ENCODE results near the gene MFSD11.
"Not testable (repeated sequence)": the region's sequence is repeated elsewhere in the genome, so short reads cannot be mapped to it uniquely, and the experiment has no call there.

The MFSD11 gene

DNA sequence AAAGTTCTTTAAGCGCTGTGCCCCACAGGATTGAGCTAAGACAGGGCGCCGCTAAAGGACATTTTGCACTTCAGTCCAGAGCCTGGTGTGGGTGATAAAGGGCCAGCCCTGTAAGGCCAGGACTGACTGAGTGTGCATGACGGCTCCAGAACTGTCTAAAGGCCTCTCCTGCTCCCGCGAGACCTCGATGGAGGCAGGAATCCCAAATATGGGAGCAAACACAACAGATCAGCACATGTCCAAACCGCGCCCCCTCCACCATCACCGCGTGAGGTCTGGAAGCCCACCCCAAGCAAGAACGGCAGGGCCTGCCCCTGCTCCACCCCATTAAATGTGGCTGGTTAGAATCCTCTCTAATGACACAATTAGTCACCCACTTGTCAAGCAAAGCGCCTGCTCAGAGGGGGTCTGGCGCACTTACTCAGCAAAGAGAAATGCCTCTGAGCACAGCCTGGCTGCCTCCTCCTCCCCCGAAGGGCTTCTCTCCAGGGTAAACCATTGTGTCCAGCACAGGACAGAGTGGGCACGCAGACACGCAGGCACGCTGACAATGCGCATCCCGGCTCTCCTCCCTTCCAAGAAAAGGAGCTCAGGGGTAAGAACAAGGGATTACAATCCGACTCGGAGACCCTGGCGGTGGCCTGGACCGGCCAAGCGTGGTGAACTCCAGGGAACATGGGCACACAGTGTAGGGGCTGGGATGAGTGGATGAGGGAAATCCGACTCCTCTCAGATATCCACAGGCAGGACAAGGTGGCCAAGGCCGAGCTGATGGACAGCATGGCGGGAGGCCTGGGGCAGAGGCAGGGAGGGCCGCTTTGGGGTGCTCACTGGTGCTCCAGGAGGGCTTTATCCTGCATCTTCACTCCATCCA, 28.6 kb upstream of the MFSD11 start:
- no peak for DNase-seq

DNA sequence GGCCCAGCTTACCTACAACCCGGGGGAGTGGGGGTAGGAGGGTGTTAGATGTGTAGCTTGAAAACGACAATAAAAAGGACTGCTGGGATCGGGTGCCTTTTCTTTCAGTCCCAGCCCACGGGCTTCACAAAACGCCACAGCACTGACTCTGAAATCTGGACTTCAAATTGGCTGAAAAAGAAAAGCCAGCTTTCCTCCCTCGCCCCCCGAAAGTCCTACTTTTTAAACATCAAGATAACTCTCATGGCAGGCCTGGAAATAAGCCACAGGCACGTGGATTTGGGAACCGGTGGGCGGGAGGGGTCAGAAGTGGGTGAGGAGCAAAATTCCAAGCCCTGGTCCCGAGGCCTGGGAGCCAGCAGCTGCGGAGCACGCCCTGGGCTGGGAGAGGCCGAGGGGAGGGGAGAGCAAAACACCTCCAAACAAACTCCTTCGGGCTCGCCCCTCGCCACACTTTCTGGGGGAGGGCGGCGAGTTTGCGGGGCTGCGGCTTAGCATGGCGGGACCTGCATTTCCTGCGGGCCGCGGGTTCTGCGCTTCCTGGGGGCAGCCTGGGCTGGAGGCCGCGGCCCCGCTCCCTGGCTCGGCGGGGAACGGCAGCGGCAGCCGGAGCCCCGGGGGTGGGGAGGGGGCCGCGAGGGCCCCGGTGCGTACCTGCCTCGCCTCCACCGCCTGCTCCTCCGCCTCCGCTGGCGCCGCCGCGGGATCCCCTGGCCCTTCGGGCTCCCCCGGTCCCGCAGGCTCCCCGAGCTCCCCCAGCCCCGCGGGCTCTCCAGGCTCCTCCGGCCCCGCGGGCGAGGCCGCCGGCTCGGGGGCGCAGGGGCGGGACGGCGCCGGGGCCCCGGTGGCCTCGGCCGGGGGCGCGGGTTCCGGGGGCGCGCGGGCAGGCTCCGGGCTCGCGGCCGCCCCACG, 27.7 kb upstream of the MFSD11 start:
- not testable (repeated sequence) for DNase-seq

DNA sequence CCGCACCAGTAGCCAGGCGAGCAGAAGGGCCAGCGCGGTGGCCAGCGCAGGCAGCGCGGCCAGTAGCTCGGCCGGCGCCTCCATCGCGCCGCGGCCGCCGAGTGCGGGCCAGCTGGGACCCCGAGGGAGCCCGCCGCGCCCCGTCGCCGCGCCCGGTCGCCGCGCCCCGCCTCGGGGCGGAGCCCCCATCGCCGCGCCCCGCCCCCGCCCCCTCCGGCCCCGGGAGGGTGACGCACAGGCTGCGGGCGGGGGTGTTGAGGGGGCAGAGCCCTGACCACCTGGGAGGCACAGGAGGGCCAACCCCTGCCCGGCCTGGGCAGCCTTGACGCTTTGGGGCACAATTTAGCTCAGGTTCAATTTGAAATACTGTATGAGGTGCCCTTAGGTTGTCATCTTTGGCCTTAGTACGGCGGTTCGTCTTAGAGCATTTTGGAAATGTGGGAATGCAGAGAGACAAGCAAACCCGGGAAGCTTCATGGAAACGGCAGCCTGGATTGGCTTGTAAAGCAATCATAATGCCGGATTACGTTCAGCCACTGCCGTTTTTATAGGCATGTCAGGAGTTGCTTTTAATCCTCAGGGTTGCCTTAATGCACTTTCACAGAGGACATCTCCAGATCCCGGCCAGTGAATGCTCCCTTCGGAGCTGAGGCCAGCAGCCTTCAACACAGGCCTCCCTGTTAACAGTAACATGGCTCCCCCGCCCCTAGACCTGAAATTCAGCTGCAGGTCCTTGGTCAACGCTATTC, 26.9 kb upstream of the MFSD11 start, which contains the start of gene MXRA7:
TSS of gene MXRA7 (minus strand) at position 103 of the 749 bp plus-strand sequence. CDS start at position 84, 19 bp downstream.
- peak; percentile 47 for DNase-seq

DNA sequence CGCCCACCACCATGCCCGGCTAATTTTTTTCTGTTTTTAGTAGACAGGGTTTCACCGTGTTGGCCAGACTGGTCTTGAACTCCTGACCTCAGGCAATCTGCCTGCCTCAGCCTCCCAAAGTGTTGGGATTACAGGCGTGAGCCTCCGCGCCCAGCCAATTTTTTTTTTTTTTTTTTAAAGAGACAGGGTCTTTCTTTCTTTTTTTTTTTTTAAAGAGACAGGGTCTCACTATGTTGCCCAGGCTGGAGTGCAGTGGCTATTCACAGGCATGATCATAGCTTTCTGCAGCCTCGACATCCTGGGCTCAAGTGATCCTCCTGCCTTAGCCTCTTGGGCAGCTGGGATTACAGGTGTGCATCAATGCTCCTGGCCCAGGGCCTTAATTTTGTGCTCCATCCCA, 25.6 kb upstream of the MFSD11 start:
- not testable (repeated sequence) for DNase-seq

DNA sequence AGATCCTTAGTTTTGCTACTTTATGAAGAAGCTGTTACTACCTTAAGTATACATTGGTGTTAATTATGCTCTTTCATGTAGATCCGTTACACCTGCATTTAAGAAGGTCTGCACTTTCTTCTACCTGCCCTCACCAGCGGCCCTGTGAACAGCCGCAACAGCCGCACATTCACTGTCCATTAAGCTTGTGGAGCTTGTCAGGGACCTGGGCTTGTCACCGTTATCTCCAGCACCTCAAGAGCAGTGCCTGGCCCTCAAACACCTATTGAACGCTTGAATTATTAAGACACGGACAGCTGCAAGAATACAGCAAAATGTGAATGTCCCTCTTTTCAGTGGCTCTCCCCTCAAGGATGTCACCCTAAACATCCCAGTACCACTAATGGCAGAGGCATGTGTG, 24.2 kb upstream of the MFSD11 start:
- DNase-seq: no peak

DNA sequence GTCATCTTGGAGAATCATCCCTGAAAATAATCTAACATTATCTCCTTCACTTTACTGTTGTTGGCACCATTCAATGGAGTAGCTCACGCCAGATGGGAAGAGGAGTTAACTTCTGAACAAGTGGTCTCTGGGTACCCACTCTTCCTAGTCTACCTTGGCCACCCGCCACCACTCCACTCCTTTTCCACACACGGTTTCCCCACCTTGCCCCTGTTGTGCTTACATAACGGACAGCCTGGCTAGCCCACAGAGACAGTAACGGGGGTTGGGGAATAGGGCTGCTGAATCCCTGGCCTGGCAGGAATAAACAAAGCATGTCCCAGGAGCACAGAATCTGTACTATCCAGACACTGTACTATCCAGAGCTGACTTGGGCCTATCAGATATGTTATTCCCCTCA, 23.6 kb upstream of the MFSD11 start:
- DNase-seq: no peak

DNA sequence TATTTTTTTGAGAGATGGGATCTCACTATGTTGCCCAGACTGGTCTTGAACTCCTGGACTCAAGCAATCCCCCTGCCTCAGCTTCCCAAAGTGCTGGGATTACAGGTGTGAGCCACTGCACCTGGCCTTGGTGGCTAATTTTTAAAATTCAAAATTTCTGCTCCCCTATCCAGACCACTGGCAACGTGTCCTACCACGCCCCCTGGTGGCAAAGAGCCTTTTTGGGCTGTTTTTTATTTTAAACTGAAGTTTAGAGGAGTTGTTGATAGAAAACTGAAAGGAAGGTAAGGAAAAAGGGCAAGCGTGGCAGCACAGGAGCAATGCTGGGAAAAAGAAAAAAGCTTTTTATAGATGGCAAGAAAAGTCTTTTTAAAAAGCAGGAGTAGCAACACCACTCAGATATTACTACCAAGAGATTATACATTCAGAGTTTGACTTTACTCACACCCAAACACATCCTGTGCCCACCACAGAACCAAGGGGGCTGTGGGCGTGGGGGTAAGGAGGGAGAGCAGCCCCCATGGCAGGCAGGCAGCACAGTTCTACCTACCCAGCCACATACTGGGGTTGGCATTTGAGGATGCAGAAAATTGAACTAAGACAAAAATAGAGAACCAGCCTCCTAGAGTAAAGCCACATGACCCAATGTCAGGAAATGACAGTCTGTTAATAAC, 23.0 kb upstream of the MFSD11 start:
- peak; percentile 38 for DNase-seq

DNA sequence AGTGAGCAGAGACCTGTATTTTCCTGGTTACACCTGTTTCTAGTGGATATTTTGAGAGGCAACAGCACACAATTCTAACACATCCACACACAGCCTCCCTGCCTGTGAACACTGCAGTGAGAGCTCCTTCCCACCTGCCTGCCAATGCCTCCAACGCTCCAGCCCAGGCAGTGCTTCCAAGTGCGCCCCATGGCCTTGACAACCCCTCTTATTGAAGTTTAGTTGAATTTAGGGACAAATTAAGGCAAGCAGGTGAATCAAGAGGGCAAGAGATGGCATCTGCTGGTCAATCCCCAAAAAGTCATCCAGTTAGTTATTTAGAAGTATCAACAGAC, 22.5 kb upstream of the MFSD11 start:
- no peak for DNase-seq

DNA sequence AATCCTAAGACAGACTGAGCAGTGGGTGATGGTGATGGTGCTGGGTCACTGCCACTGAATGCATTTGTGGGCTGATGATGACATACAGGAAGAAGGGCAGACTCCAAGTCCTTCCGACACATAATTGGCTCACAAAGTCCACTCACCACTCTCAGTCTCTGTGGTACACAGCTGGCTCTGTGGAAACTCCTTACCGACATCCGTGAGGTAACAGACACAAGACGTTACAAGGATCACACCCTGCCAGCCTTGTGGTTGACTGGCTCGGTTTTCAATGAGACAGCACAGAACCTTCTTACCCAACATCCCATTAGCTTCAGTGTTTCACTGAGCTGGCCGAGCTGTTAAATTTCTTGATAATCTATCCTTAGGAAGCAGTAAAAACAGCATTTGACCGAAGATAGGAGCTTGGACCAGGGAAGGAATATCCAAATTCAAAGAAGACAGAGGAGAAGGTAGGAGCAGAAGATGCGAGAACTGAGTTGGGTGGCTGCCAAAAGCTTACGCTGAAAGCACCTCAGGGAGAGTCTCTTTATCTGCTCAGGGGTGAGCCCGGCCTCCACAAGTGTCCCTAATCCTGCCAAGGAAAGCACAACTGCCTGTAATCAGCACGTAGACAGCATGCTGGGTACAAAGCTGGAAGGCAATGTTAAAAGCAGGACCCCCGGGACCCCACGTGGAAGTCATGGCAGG, 21.6 kb upstream of the MFSD11 start:
- no peak for DNase-seq

DNA sequence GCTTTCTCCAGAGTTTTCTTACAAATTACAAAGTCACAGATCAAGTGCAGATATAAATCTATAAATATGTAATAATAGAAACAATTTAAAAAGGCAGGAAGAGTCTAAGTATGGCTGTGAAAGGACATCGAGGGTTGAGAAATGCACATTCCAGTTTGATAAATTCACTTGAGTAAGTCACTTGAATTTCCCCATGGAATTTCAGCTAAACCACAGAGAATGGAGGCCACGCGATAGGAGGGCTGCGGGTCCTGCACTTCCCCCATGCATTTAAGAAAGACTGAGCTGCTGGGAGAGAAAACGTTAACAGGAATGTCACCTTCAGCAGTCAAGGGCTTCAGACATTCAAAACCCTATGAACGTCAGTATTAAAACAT, 21.1 kb upstream of the MFSD11 start:
- no peak for DNase-seq

DNA sequence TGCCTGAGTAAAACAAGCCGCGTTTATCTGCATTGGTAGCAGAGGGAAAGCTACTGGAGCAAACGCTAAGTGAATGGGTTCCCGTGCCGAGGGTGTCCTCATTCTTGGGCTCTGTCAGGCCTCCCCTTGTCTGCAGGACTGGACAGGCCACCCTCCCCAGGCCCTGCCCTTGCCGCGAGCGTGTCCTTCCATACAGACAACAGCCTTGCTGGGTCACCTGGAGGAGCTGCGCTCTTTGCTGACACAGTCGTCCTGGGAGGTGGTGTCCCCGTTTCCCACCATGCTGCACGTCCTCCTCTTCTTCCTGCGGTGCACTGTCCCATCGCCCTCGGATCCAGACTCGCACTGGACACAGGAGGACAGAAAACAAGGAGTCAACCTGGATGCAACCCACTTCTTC, 19.4 kb upstream of the MFSD11 start:
- no peak for DNase-seq

DNA sequence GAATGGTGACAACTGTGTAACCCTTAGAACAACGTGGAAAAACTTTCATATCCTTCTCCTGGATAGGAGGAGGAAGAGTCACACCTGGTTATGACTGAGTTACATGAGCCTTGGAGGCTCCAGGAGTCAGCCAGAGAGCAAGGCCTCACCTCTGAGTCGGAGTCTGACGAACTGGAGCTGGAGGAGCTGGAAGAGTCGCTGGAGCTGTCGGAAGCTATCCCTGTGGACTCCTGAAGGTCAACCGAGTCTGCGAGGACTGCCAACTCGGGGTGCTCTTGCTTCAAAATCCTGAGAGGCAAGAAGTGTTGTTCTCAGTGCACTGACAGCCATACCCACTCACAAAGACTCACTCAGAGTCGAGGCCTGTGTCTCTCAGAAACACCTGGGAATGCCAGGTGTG, 17.7 kb upstream of the MFSD11 start:
- no peak for DNase-seq

DNA sequence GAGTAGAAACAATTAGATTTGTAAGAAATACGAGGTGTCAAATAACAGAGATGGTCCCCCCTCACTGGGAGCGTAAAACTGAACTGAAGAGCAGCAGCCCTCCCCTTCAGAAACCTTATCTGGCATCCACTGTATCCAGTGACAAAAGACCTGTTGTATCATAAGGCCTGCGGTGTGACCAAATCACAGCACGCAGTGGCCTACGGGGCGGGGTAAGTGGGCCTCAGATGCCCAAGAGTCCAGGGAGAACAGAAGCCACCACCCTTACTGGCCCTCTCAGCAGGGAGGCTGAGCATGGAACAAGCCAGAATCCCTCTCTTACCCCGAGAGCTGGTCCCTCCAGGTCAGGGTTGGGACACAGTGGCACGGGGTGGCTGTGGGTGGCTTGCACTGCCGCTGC, 17.0 kb upstream of the MFSD11 start:
- no peak for DNase-seq

DNA sequence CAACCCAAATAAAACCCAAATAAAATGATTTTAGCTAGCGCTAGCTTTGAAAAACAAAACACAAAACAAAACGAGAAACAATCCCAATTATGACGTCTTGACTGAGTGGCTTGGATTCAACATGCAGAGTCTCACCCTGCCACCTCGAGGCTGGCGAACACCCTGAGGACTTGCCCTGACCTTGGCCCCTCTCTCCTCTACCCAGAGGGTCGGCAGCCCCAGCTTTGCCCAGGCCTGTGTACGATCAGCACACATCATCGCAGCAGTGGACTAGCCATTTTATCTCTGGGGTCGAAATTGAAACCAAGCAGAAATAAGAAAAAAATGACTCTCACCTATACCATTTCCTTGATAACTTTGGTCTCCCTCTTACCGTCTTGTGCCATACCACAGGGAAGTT, 16.5 kb upstream of the MFSD11 start:
- DNase-seq: no peak

DNA sequence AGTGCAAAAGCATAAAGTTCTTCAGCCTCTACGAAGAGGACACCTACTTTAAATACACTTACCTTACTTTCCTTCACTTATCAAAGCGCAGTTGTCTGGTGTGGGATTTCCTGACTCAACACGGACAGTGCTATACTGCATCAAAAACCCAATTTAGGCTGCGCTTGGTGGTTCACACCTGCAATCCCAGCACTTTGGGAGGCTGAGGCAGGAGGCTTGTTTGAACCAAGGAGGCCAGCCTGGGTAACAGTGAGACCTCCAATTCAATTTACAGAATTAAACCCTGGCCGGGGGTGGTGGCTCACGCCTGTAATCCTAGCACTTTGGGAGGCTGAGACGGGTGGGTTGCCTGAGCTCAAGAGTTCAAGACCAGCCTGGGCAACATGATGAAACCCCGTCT, 15.6 kb upstream of the MFSD11 start:
- DNase-seq: no peak

DNA sequence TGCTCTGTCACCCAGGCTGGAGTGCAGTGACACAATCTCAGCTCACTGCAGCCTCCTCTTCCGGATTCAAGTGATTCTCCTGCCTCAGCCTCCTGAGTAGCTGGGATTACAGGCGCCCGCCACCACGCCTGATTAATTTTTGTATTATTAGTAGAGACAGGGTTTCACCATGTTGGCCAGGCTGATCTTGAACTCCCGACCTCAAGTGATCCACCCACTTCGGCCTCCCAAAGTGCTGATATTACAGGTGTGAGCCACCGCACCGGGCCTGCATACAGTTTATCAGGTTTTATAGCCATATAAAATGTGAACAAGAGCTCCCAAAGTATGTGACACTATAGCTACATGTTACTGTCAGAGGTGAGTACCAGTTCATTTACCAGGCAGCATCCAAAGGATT, 14.9 kb upstream of the MFSD11 start:
- not testable (repeated sequence) for DNase-seq

DNA sequence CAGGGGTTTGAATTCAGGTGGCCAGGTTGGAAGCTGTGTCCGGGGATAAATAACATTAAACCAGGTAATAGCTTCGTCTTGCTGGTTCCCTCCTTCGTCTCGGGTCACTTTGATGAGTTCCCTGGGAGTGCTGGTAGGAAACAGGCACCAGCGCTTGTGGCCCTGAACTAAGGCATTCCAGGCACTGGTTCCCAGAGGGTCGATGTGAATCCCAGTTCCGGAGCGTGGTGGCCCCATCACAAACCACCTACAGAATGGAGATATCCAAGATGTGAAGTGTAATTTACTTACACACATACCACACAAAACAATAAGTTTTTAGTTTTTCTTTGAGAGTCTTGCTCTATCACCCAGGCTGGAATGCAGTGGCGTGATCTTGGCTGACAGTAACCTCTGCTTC, 14.1 kb upstream of the MFSD11 start:
- DNase-seq: no peak

DNA sequence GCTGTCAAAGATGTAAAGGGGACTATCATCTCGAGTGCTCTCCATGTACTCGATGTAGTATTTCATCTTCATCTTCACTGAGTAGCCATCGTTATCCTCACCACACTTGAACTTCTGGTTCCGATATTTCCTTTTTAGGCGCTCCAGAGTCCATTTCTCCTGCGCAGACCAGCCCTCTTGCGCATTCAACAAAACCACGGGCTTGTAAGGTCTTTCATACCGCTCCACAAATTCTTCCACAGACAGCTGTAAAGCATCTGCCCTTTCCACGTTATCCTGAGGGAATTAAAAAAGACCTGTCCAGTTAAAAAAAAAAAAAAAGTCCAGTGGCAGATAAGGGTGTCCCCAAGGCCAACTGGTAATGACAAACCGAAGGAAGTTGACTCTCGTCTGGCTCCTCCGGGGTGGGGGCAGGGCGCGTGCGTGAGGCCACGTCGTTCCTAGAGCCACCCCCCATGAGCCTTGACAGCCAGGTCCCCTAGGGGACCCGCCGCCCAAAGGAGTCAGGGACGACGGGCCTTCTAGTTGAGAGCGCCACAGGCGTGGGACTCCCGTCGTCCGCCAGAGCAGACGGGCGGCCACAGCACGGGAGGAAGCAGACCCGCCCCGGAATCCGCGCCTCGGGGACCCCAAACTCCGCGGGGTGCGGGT, 12.2 kb upstream of the MFSD11 start:
- DNase-seq: peak; percentile 25

DNA sequence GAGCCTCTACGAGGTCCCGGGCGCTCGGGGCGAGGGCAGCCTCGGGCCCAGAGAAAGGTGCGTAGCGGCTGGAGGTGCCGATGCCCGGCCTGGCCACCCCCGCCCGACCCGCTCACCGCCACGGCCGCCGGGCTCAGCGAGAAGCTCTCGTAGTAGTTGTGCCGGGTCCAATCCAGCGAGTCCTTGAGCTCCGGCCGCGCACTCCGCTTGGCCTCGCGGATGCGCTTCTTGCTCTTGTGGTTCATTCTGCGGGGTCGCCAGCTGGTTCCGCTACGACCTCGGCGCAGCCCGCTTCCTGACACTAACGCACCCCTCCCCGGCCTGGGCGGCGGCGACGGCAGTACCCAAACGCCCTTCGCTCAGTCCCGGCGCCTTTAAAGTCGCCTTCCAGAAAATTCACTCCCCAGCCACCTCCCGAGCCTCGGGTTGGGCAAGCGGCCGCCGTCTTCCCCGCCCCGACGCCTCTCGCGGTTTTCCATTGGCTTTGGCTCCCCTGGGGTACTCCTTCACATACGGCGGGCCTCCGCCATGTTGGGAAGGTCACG, 11.6 kb upstream of the MFSD11 start, which contains the start of gene JMJD6:
TSS of gene JMJD6 (minus strand) at position 376 of the 545 bp plus-strand sequence. CDS start at position 245, 131 bp downstream.
- DNase-seq: peak; percentile 97

DNA sequence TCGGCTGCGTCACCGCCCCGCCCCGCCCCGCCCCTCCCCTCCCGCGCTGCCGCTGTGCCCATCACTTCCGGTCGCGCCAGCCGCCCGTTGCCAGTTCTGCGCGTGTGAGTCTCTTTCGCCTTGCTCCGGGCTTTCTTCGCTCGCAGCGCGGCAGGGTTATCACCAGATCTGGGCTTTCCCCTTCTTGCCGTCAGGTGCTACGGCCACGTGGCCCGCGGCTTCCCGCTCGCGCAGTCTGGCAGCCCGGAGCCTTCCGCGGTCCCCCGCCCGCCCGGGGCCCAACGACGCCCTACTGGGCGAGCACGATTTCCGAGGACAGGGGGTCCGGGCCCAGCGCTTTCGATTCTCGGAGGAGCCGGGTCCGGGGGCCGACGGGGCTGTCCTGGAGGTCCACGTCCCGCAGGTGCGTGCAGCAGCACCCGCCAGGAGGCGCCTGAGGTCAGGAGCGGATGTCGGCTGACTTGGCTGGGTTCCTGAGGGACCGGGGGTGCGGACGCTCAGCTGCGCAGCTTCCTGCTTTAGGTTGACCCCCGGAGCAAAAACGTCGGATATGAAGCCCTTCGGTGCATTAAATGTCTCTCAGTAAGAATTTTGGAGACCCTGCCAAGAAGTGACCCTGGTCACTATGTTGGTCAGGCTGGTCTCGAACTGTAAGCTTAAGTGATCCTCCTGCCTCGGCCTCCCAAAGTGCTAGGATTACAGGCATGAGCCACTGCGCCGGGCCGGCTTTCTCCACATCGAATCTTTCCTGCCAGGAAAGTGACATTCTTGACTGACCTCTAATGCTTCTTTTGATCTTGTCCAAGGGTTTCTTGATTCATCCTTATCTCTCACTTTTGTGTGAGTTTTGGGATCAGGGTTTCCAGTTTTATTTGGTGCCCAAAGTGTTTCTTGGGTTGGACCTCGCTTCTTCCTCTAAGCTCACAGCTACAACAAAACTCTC, 10.9 kb upstream of the MFSD11 start, which contains the start of gene METTL23:
TSS of gene METTL23 (plus strand) at position 64 of the 943 bp plus-strand sequence. CDS start 2,872 bp downstream, outside the sequence.
- DNase-seq: peak; percentile 54
